Chondrocyte (in vitro differentiated cells): ENCODE results near the gene DCDC2C. TPM values are rescaled to one million over a fixed set of nuclear protein-coding genes. Genes with fewer than 3 reads are reported as not detected.

Experiments used
- DNase-seq: peaks from one replicate; pipeline ENCODE4 v3.0.0; 2021; ENCODE audit warnings: mixed read lengths, low spot score
- H3K27ac Mint-ChIP-seq: one replicate; pipeline ENCODE4 v1.8.0; 2021; ENCODE audit warnings: mild to moderate bottlenecking, moderate library complexity, mixed read lengths; ENCODE audit not compliant: unreplicated experiment
- H3K27me3 Mint-ChIP-seq: 2 replicates; pipeline ENCODE4 v1.8.0; 2021; ENCODE audit warnings: low read depth, mixed read lengths
- H3K36me3 Mint-ChIP-seq: 2 replicates; pipeline ENCODE4 v1.8.0; 2021; ENCODE audit warnings: low read depth, mixed read lengths
- H3K4me1 Mint-ChIP-seq: 2 replicates; pipeline ENCODE4 v1.8.0; 2021; ENCODE audit warnings: low read depth, mild to moderate bottlenecking, mixed read lengths
- H3K4me3 Mint-ChIP-seq: one replicate; pipeline ENCODE4 v1.8.0; 2021; ENCODE audit warnings: mild to moderate bottlenecking, moderate library complexity, mixed read lengths; ENCODE audit not compliant: unreplicated experiment
- H3K9me3 Mint-ChIP-seq: 2 replicates; pipeline ENCODE4 v1.8.0; 2021; ENCODE audit warnings: low read depth, mixed read lengths
- CTCF ChIP-seq: fragments of 200-600 bp; sonication (generic); IDR thresholded peaks from 2 replicates; pipeline ENCODE4 v1.5.0; 2021; ENCODE audit warnings: antibody characterized with exemption, mild to moderate bottlenecking, moderate library complexity
- total RNA-seq: library from RNA; stranded (reverse); gene quantifications from 3 replicates; pipeline ENCODE4 v1.2.1, GENCODE V29; 2021

The DCDC2C gene
- total RNA-seq, 1 donor from 2014 or later = not detected

GRCh38 chr2:3745920-3746319 is 42.5 kb downstream of the DCDC2C start:
- DNase-seq = no peak
- Mint-ChIP-seq H3K9me3 (no peaks in the 10 kb centered on the region), H3K4me3 (no peak overlapping the region), H3K27me3 (peaks cover 14% of the 10 kb centered on the region), H3K4me1 (peaks cover 9% of the 10 kb centered on the region), H3K36me3 (peaks cover 2% of the 10 kb centered on the region), H3K27ac (no peak overlapping the region)
- TF ChIP-seq CTCF = no peak

- no peak for DNase-seq
- Mint-ChIP-seq H3K27me3 (peaks cover 19% of the 10 kb centered on the region), H3K27ac (no peak overlapping the region), H3K4me1 (peaks cover 5% of the 10 kb centered on the region), H3K9me3 (no peaks in the 10 kb centered on the region), H3K36me3 (peaks cover 2% of the 10 kb centered on the region), H3K4me3 (no peak overlapping the region)
- TF ChIP-seq CTCF = no peak
Observed at GRCh38 chr2:3747032-3747654, 43.8 kb downstream of the DCDC2C start.

- no peak for TF ChIP-seq CTCF
- H3K9me3 Mint-ChIP-seq = no peaks in the 10 kb centered on the region
- no peak overlapping the region for H3K27ac Mint-ChIP-seq
- H3K27me3 Mint-ChIP-seq = peaks cover 19% of the 10 kb centered on the region
- no peak overlapping the region for H3K4me3 Mint-ChIP-seq
- peaks cover 5% of the 10 kb centered on the region for H3K4me1 Mint-ChIP-seq
- H3K36me3 Mint-ChIP-seq = peaks cover 2% of the 10 kb centered on the region
- DNase-seq = no peak
Observed at GRCh38 chr2:3747826-3748225, 44.5 kb downstream of the DCDC2C start.

GRCh38 chr2:3749201-3749600 is 45.8 kb downstream of the DCDC2C start:
- Mint-ChIP-seq H3K36me3 (no peaks in the 10 kb centered on the region), H3K9me3 (no peaks in the 10 kb centered on the region), H3K4me1 (no peaks in the 10 kb centered on the region), H3K27me3 (peaks cover 20% of the 10 kb centered on the region), H3K4me3 (no peak overlapping the region), H3K27ac (no peak overlapping the region)
- no peak for DNase-seq
- TF ChIP-seq CTCF = no peak

- no peak overlapping the region for H3K27ac Mint-ChIP-seq
- no peak for TF ChIP-seq CTCF
- no peak overlapping the region for H3K4me3 Mint-ChIP-seq
- H3K36me3 Mint-ChIP-seq = no peaks in the 10 kb centered on the region
- no peak for DNase-seq
- peaks cover 22% of the 10 kb centered on the region for H3K27me3 Mint-ChIP-seq
- H3K9me3 Mint-ChIP-seq = no peaks in the 10 kb centered on the region
- H3K4me1 Mint-ChIP-seq = no peaks in the 10 kb centered on the region
Observed at GRCh38 chr2:3751251-3751650, 47.9 kb downstream of the DCDC2C start.
